PFSK-1 (cell line): Measurements from ENCODE around the gene RPTOR.

Experiments used
- FOXP2 ChIP-seq: optimal IDR thresholded peaks from 2 replicates; pipeline ENCODE3; 2011; ENCODE audit warnings: borderline replicate concordance, control low read depth, inconsistent platforms; ENCODE audit not compliant: insufficient read depth; ENCODE audit errors: extremely low read length, extremely low read depth
- POLR2AphosphoS5 ChIP-seq: IDR thresholded peaks from 2 replicates; pipeline ENCODE4 v1.6.1; 2012; ENCODE audit warnings: low read depth, mild to moderate bottlenecking, control low read depth, low read length, moderate library complexity
- SIN3A ChIP-seq: IDR thresholded peaks from 2 replicates; pipeline ENCODE4 v1.6.1; 2012; ENCODE audit warnings: mild to moderate bottlenecking, low read length, moderate library complexity, borderline replicate concordance; ENCODE audit not compliant: insufficient read depth
- TAF1 ChIP-seq: IDR thresholded peaks from 2 replicates; pipeline ENCODE4 v1.6.1; 2012; ENCODE audit warnings: low read length, control low read depth, borderline replicate concordance; ENCODE audit not compliant: insufficient read depth
- TF ChIP-seq, protein P1 (sequence below), 2 experiments: IDR thresholded peaks; 2 replicates each; pipeline versions ENCODE4 v1.6.1 to v1.8.0; 2011 to 2012; ENCODE audit warnings: low read depth in 2 of 2, low read length in 2 of 2, control low read depth in 1 of 2, inconsistent platforms in 1 of 2, mild to moderate bottlenecking in 1 of 2, moderate library complexity in 1 of 2; ENCODE audit not compliant: insufficient read depth in 1 of 2

Gene RPTOR

DNA sequence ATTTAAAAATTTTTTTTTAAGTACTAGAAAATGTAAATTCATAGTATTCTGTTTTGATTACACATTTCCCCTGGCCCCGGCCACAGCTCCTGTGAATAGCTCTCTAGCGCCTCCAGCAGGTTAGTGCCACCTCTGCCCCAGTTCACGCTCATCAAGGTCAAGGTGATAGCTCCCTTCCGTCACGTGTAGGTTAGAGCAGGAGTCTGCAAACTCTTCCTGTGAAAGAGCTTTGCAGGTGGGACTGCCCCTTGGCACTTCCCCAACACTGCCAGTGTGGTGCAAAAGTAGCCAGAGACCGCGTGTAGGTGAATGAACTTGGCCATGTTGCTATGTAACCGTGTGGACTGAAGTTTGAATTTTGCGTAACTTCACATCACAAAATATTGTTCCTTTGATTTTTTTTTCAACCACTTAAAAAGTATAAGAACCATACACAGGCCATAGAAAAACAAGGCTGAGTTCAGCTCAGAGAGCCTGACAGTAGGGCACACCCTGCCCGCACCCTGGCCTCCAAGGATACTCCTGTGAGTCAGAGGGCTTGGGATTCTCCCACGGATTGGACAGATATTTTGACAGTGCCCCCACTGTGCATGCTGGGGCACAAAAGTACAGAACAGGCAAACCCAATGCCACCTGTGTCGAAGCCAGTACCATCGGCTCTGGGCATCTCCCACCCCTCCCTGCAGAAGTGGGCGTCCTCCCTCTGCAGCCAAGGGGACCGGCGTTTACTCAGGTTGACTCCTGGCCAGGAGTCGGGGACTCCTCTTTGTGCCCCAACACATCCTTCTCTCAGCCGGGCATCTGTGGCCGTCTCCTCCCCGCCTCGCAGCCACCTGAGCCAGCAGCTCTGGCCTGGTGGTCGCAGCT, 355.0 kb downstream of the RPTOR start:
- TF ChIP-seq, protein P1, sequence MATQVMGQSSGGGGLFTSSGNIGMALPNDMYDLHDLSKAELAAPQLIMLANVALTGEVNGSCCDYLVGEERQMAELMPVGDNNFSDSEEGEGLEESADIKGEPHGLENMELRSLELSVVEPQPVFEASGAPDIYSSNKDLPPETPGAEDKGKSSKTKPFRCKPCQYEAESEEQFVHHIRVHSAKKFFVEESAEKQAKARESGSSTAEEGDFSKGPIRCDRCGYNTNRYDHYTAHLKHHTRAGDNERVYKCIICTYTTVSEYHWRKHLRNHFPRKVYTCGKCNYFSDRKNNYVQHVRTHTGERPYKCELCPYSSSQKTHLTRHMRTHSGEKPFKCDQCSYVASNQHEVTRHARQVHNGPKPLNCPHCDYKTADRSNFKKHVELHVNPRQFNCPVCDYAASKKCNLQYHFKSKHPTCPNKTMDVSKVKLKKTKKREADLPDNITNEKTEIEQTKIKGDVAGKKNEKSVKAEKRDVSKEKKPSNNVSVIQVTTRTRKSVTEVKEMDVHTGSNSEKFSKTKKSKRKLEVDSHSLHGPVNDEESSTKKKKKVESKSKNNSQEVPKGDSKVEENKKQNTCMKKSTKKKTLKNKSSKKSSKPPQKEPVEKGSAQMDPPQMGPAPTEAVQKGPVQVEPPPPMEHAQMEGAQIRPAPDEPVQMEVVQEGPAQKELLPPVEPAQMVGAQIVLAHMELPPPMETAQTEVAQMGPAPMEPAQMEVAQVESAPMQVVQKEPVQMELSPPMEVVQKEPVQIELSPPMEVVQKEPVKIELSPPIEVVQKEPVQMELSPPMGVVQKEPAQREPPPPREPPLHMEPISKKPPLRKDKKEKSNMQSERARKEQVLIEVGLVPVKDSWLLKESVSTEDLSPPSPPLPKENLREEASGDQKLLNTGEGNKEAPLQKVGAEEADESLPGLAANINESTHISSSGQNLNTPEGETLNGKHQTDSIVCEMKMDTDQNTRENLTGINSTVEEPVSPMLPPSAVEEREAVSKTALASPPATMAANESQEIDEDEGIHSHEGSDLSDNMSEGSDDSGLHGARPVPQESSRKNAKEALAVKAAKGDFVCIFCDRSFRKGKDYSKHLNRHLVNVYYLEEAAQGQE (IDR thresholded peaks at IDR 0.05; ENCODE audit: insufficient read depth in 1 of 2, low read depth in 2 of 2, low read length in 2 of 2) = no peak
- TF ChIP-seq FOXP2 = no peak
- no peak for TF ChIP-seq SIN3A
- no peak for TF ChIP-seq TAF1
- TF ChIP-seq POLR2AphosphoS5 = no peak

DNA sequence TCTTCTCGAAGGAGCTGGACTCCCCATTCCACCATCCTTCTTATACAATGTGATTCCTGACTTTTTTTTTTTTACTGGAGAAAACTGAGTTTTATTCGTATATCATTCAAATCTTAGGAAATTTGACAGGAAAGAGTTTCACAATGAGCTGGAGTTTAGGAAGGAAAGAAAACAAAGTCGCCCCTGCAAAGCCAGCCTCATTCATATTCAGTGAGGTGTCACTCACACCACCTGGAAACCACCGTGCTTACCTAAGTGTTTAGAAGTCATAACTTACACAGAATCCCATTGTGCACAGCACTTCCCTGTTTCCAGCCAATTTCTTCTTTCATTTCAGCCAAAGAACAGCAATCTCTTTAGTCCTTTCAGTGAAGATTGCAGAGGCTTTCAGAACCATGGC, 356.7 kb downstream of the RPTOR start:
- no peak for TF ChIP-seq FOXP2
- no peak for TF ChIP-seq POLR2AphosphoS5
- TF ChIP-seq, protein P1 (IDR thresholded peaks at IDR 0.05; ENCODE audit: insufficient read depth in 1 of 2, low read depth in 2 of 2, low read length in 2 of 2) = no peak
- no peak for TF ChIP-seq TAF1
- no peak for TF ChIP-seq SIN3A

DNA sequence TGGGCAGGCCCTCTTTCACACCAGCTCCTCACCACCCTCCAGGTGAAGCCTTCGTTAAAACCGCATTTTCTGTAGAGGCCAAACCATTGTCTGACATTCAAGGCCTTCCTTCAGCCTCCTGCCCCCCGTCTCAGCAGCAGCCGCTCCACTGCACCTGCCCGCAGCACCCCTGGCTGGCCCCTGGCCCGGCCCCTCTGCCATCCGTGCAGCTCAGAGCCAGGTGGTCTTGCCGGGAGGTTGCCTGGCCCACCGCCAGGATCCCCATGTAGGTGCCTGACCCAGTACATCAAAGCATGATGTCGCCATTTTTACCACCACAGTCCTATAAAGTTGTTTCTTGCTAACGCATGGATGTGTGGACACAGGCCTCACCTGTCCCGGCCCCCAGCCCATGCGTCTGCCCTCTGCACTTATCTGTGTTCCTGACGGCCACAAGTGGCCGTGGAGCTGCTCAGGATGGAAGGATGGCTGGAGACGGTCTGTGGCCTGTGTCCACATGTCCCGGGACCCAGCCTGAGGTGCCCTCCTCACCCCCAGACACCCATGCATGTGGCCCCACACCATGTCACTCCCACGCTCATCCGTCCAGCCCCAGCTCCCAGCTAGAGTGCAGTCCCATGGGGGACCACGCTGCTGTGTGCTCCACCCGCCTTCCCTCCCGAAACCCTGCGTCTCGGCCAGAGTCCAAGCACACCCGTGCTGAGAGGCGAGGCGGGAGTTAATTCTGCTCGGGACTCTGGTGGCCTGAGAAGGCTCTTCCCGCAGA, 357.7 kb downstream of the RPTOR start:
- no peak for TF ChIP-seq SIN3A
- no peak for TF ChIP-seq FOXP2
- no peak for TF ChIP-seq TAF1
- no peak for TF ChIP-seq POLR2AphosphoS5
- TF ChIP-seq, protein P1 (IDR thresholded peaks at IDR 0.05; ENCODE audit: insufficient read depth in 1 of 2, low read depth in 2 of 2, low read length in 2 of 2) = no peak

DNA sequence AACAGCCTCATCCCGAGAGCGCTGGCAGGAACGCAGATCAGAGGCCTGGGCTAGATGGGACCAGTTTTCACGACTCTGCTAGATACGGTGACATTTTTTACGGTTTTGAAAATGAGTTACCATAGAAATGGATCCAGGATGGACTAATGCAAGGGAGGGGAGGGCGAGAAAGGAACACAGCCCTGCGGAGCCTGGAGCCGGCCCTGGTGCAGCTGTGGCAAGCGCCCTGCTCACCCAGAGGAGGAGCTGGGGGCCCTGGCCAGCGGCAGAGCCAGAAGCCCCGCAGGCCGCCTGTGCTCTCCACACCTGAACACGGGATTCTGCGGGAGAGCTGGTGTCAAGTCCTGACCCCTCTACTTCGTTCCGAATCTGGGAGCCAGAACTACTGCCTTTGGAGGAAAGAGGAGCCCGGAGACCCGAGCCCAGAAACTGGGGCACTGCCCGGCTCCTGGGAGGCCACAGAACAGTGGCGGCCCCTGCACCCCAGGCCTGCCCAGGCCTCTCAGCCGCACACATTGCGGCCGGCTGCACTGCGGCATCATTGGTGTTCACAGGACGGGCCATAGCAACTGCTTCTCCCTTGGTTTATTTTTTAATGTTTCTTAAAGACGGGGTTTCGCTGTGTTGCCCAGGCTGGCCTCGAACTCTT, 358.4 kb downstream of the RPTOR start:
- TF ChIP-seq SIN3A = no peak
- TF ChIP-seq, protein P1 (IDR thresholded peaks at IDR 0.05; ENCODE audit: insufficient read depth in 1 of 2, low read depth in 2 of 2, low read length in 2 of 2) = no peak
- no peak for TF ChIP-seq POLR2AphosphoS5
- no peak for TF ChIP-seq FOXP2
- TF ChIP-seq TAF1 = no peak
